Stimulated activated CD8-positive, alpha-beta memory T cell treated with anti-CD3 and anti-CD28 coated beads, Interleukin-12 subunit alpha, Interleukin-12 subunit beta, amount 100 ng/mL, for 1 hour (primary cell): ENCODE results near the gene RAD51B.
"Not testable (repeated sequence)": the region's sequence is repeated elsewhere in the genome, so short reads cannot be mapped to it uniquely, and the experiment has no call there.

Experiments used
- DNase-seq: peaks from one replicate; pipeline ENCODE4 v3.0.0-alpha.2; 2020; ENCODE audit warnings: low read depth

RAD51B gene

DNA sequence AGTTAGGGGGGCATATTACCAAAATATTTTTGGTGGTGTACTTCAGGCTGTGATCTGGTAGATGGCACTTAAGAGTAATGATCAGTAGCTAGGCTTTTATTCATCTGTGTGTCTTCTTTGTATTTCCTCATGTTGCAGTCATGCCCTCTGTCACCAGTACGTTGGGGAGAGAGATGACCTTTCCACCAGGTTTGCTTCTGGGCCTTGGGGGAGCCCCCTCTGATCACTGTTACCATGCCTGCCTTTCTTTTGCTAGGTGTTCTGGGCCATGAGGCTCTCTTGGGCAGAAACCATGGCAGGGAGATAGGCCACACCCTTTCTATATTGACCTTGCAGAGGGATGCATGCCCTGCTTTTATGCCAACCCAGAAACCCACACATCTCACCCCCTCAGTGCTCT, 208.5 kb downstream of the RAD51B start:
- DNase-seq, result no peak

DNA sequence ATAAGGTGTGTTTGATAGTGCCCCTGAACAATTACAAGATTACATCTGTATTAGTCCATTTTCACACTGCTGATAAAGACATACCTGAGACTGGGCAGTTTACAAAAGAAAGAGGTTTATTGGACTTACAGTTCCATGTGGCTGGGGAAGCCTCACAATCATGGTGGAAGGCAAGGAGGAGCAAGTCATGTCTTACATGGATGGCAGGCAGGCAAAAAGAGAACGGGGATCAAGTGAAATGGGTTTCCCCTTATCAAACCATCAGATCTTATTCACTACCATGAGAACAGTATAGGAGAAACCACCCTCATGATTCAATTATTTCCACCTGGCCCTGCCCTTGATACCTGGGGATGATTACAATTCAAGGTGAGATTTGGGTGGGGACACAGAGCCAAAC, 211.4 kb downstream of the RAD51B start:
- not testable (repeated sequence) for DNase-seq

DNA sequence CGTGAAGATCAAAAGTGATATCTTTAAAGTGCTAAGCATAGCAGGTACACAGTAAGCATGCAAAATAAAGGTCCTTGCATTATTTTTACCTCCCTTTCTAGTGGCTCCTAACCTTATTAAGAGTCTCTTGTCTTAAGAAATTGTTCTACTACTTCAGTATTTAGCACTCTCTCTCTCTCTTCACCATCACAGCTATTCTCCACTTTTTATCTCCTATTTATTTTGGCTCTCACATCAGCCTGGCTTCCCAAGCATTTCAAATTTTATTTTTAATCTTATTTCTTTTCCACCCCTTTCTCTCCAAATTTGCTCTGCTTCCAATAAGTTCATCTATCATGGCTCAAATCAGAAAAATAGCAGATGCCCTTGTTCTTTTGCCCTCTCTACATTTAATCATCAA, 212.6 kb downstream of the RAD51B start:
- DNase-seq, result no peak

DNA sequence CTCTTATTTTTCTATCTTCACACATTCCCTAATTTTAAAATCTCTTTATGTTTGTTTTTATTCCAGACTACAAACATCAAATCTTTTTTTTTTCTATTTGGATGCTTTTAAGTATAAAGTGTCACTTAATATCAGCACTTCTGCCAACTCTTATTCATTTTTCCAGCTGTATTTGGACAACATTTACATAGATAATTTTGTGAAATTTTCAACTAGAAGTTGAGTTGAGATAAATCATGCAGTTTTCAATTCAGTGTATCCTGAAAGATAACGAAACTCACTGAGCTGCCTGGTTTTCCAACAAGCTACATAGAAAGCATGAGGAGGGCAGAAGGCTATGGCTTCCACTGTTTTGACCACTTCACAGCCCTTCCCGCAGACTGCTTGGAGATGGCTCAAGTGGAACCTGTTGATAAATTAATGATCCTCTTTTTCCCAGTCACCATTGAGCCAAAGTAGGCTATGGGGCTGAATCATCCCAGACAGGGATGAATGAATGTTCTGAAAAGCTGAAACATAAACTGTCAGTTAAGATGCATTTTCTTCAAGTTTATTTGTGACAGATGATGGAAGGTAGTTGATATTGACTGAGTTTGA, 213.9 kb downstream of the RAD51B start:
- DNase-seq, result no peak

DNA sequence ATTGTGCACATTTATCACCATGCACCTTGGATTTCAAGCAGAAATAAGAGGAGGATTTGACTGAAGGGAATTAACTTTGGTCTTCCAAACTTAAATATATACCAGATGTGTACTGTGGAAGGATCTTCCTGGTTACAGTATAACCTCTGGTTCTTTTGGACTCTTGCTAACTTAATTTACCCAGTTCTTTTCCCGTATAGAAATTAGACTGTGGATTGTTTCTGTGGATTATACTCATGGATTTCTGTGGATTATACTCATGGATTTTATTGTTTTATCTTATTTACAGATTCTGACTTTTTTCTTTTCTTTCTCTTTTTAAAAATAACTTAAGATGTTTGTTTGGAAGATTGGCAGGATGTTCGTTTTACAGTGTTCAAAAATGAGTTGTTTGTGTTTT, 215.3 kb downstream of the RAD51B start:
- no peak for DNase-seq

DNA sequence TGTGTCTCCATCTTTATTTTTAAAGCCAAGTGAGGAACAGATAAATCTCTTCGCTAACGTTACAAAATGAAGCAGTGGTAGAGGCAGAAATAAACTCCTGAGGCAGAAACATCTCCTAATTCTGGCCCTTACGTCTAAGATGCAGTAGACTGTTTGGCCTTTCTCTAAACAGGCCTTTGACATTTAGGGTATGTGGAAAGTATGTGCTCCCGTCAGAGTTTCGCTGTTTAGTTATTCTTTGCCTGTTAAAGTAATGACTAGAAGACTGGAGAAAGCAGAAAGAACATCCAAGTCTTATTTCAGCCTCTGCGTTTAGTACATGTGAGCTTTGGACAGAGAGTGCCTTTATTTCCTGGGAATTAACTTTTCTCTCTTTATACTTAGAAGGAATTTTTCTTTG, 216.6 kb downstream of the RAD51B start:
- no peak for DNase-seq

DNA sequence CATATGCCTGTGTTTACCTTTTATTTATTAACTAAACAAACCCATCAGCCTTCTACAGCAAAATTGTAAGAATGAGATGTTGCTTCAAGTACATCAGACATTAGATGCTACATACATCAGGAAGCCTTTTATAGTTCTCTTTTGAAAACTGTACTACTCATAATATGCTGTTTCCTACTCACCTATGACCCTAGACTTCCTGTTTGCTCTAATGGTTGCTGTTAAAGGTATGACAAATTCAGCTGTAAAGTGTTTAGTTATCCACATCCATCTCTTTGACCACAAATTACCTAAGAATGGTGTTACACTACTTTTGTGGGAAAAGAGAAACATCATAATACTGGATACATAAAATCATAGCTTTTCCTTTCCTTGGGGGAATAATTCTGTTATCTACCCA, 220.0 kb downstream of the RAD51B start:
- DNase-seq, result no peak

DNA sequence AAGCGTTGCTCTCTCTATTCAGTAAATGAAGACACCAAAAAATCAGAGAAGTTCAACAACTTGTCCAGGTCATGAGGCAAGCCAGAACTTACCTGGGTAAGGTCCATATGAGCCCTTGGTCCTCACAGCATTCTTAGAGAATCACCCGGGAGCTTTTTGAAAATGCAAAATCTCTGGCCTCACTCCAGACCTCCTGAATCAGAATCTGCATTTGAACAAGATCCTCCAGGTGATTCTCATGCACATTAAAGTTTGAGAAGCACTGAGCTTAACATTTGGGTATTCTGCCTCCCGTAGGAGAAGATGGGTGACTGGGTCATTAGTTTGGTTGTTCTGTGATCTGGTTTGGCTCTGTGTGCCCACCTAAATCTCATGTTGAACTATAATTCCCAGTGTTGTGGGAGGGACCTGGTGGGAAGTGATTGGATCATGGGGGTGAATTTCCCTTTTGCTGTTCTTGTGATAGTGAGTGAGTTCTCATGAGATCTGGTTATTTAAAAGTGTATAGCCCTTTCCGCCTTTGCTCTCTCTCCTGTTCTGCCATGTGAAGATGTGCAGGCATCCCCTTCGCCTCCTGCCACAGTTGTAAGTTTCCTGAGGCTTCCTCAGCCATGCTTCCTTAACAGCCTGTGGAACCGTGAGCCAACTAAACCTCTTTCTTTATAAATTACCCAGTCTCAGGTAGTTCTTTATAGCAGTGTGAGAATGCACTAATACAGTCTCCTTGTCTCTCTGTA, 221.2 kb downstream of the RAD51B start:
- DNase-seq, result no peak

DNA sequence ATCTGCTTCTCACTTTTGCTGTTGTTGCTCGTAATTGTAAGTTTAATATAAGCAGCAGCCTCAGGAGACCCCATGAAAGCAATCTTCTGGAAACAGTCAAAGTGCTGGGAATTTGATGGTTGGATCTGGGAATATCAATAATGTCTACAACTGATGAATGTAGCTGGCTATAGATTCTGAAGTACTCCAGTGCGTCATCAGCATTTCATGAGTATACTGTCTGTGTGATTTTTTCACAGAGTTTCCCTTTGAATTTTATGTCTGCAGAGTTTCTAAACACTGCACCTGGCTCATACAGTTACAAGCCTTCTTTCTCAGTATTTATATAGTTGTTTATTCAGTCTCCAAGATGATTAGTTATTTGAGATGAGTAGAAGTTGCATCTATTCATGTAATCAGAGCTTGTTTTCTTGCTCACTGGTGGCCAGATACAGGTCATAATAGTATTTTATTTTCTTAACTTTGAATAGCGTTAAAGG, 222.3 kb downstream of the RAD51B start:
- no peak for DNase-seq

DNA sequence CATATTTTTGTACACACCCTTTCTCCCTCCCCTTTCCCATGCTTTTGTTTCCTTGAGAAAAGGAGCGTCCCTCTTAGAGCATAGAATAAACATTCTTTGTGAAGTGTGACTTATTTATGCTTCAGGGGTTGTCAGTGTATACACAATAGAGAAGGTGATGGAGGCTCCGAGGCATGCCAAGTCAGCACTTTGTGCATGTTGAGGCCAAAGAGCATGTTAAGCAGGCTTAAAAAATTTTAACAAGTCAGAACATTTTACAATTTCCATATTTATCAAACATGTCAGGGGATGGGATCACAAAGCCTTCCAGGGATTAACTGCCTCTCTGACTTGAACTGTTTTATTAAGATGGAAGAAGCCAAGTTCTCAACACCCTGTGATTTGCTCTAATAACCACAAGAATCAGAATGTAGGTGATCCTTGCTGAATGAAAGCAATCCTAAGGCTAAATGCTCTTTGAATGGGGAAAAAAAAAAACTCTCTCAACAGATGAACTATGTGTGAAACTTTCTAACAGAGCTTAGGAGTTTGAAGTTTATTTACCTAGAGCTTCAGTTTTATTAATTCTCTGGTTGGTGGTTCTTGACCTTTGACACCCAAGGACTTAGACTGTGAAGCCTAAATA, 223.1 kb downstream of the RAD51B start:
- DNase-seq, result no peak

DNA sequence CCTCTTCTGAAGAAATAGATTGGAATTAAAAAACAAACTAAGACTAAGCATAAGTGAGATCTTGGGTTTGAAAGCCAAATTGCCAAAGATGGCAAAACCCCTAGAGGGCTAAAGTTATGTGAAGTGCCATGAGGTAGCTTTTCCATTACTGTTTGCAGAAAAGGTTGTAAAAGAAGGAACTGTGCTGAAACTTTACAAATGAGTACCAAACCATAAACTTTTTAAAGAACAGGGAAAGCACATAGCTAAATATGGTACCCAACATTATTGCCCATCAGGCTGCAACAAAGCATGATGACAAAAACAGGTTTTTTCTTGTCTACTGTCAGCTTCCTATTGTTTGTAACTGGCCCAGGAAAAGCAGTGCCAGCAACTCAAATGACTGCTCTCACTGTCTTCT, 224.2 kb downstream of the RAD51B start:
- no peak for DNase-seq

DNA sequence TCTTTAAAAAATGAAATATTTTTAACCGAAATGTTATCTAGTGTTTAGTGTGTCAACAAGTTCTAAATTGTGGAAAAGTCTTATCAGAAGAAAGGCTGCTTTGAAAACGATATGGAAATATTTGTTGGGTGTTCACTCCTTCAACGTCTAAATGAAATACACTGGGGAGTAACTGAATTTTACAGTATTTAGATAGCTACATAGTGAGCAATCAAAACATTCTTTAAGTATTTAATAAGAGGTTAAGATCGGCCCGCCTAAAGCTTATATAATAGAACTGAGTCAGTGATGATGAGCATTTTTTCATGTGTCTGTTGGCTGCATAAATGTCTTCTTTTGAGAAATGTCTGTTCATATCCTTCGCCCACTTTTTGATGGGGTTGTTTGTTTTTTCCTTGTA, 228.3 kb downstream of the RAD51B start:
- DNase-seq, result no peak

DNA sequence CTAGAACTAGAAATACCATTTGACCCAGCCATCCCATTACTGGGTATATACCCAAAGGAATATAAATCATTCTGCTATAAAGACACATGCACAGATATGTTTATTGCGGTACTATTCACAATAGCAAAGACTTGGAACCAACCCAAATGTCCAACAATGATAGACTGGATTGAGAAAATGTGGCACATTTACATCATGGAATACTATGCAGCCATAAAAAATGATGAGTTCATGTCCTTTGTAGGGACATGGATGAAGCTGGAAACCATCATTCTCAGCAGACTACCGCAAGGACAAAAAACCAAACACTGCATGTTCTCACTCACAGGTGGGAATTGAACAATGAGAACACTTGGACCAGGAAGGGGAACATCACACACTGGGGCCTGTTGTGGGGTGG, 229.2 kb downstream of the RAD51B start:
- DNase-seq, result not testable (repeated sequence)

DNA sequence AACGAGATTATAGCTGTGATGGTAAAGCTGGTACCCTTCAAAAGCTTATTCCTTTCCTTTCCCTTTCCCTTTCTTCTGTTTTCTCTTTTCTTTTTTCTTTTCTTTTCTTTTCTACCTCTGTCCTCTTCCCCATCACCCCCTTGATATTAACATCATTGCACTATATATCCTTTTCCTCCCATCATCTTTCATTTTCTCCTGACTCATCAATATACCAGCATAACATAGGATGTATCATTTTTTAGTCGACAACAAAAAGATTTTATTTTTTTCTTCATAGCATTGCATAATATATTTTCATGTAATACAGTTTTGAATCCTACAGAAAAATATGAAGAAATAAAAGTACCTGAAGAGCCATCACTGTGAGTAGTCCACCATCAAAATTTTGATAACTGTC, 230.6 kb downstream of the RAD51B start:
- no peak for DNase-seq

DNA sequence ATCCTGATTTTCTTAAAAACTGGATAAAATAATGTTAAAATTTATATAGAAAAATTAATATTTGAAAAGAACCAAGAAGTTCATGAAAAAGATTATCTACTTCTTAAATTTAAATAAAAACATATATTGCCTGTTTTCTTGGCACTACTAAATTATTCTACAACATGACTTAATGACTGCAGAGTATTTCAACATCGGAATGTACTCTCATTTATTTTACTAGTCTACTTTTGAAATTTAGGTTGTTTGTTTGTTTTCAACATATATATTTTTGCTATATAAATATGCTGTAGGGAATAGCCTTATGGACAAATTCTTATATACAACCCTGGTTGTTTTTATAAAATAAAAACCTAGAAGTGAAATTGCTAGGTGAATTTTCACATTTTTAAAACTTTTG, 231.6 kb downstream of the RAD51B start:
- DNase-seq, result no peak

DNA sequence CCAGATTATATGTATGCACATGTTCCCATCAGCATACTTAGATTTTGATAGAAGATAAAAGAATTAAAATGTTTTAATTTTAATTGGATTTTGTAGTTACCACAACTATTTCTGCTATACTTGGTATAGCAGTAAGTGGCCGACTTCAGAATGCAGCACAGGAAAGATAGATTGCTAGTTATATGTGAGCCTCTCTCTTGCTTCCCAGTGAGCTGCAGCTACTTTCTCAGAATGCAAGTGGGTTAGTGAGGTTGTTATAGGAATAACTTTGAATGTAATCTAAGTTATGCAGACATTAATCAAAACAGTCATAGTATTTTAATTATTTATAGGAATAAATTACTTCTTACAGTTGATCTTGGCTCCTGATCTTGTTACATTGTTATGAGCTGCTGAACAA, 240.6 kb downstream of the RAD51B start:
- no peak for DNase-seq

DNA sequence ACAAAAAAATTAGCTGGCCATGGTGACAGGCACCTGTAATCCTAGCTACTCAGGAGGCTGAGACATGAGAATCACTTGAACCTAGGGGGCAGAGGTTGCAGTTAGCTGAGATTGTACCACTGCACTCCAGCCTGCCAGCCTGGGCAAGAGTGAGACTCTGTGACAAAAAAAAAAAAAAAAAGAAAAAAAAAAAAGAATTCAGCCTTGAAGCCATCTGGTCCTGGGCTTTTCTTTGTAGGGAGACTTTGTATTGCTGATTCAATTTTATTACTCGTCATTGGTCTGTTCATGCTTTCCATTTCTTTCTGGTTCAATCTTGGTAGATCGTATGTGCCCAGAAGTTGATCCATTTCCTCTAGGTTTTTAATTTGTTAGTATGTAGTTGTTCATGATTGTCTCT, 243.1 kb downstream of the RAD51B start:
- no peak for DNase-seq

DNA sequence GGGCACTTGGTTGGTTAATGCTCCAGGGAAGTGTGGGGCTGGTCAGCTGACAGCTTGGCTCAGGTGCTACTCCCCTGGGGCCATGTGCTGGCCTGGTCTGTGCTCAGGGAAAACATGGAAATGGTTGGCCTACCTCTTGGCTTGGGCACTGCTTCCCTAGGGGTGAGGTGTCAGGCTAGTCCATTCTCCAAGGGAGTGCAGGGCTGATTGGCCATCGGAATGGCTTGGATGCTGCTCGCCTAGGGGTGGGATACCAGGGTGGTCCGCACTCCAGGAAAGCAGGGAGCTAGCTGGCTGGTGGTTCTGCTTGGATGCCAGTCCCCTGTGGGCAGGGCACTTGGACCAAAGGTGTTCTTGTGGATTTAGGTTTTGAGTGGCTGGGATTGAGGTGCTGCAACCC, 245.7 kb downstream of the RAD51B start:
- DNase-seq, result no peak

DNA sequence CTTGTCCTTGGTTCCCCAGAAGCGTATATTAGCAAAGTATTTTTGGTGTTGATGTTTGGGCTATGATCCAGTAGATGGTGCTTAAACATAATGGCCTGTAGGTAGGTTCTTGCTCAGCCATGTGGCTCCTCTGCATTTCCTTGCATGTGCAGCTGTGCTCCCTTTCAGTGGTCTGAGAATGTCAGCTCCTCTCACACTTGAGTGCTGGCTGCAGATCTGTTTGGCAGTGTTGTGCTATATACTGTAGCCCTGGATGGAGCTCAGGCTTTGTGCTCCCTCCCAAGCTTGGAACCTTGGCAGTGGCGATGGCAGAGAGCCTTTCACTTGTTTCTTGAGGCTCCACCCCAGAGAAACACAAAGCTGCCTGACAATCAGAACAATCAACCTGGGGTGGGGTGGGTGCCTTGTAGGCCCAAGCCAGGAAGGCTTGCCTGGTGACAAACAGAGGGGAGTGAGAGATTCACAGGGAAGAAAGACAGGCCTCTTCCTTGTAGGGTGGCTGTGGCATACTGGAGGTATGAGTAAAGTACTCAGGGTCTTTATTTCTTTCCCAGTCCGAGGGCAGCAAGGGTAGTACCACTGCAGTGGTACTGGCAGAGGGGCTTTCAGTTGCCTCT, 255.3 kb downstream of the RAD51B start:
- DNase-seq, result no peak

DNA sequence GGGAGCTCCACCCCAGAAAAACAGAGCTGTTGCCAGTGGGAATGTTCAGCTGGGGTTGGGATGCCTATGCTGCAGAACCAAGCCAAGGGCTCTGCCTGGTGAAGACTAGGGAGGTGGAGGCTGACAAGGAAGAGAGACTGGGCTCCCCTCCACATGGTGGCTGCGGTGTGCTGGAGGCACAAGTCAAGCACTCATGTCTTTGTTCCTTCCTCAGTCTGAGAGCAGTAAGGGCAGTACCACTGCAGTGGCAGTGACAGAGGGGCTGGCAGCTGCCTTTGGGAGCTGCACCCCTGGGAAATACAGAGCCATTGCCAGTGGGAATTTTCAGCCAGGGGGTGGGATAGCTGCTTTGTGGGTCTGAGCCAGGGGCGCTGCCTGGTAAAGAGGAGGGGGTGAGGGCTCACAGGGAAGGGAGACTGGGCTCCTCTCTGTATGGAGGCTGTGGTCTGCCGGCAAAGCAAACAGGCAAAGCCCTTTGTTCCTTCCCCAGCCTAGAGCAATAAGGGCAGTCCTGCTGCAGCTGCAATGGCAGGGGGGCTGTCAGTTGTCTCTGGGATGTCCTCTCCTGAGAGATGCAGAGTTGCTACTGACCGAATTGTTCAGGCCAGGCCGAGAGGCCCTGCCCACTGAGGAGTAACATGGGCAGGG, 255.9 kb downstream of the RAD51B start:
- DNase-seq, result no peak

DNA sequence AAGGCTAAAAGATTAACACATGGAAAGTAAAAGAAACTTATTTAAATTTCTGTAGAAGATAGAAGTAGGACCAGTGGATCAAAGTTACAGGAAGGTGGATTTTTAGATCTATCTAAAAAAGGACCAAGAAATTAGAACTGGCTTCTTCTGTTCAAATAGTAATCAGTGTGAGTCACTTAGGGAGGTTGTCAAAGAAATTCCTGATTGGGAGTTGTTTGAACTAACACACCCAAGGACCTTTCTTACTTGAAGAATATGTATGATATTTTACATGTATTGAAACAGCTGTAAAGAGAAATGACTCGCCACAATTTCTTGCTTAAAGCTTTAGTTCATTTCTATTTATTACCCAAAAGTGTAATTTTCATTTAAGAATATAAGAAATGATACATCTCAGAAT, 256.9 kb downstream of the RAD51B start:
- DNase-seq, result no peak

DNA sequence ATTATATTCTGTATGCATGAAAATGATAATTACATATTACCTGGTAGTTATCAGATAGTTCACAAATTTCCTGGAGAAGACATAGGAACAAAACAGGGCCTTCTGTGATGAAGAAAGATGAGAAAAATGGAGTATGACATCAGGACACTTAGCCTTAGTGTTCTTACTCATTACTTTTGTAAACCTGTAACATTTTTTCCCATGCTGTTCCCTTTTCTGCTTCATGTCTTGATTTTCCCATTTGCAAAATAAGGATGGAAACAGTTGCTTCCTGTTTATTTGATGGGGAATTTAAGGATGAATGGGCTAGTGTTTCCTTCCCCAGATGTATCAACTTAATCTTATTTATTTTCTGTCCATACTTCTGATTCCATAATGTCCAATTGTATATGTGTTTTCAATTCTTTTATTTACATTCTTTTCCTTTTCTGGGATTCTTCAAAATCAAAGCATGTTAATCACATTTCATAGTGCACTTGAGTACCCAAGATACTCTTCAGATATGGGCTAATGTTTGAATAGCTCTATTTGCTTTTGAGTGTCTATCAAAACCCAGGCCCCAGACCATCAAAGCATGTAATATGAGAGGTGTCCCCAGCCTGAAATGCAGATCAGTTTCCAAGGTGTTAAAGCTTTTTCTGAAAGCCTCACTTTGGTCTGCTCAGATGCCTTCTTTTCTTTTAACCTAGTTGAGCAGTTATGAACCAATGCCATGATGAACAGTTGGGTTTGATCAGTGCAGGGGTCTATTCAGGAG, 260.5 kb downstream of the RAD51B start:
- no peak for DNase-seq
